D721Med (cell line): ENCODE measurements around the gene ATOX1.

Experiments used
- DNase-seq: peaks from one replicate; pipeline ENCODE4 v3.0.0; 2011; ENCODE audit warnings: low spot score; ENCODE audit not compliant: insufficient read length
- FAIRE-seq: peaks from 2 replicates; lab custom pipeline; 2011; peaks lifted over from hg19 to GRCh38; lab: Jason Lieb, UNC
- TF ChIP-seq, protein P1 (sequence below): IDR thresholded peaks from 2 replicates; pipeline ENCODE4 v1.5.1; 2012; ENCODE audit warnings: mild to moderate bottlenecking, control low read depth; ENCODE audit not compliant: insufficient read depth; ENCODE audit errors: missing control alignments

ATOX1 gene

DNA sequence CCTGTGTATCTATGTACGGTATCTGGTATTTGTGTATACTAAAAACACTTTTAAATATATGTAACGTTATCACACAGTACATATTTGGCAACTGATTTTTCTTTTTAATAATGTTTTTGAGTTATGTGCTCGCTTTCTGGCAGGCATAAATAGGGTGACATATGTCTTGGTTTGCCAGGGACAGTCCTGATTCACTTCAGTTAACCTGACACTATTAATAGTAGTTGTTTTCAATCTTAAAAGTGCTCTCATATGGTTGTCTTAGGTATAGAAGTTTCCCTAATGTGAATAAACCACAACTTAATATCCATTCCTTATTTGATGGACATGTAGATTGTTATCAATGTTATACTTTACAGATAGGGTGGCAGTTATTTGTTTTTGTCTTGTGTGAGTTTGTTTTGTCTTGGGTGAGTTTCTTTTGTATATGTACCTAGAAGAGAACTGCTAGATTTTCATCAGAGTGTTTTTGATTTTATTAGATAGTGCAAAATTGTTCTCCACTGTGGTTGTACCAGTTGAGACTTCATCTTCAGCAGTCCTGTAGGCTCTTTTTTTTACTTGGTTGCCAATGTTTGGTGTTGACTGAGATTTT lies 21.2 kb upstream of the ATOX1 start:
- FAIRE-seq: peak; percentile 25

DNA sequence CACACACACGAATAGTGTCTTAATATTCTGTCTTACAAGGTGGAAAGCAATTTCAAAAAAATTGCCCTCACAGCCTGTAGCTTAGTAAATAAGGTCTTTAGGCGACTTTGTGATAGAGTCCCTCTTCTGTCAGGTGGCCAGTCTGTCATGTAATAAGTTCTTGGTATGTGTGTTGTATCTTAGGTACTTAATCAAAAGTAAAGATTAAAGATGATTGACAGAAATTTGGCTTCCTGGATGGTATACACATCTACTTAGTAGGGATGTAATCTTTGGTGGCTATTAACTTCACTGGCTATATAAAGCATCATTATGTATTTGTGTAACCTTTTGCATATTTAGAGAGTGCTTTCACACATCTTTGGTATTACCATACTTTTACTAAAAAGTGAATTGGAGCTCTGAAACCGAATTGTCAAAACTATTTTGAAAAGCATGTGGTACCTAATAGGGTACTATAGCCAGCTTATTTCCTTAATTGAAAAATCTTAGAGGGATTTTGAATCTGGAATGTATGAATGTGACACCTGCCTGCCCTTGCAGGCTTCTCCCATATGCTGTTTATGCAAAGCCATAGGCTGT lies 16.7 kb upstream of the ATOX1 start:
- TF ChIP-seq, protein P1, sequence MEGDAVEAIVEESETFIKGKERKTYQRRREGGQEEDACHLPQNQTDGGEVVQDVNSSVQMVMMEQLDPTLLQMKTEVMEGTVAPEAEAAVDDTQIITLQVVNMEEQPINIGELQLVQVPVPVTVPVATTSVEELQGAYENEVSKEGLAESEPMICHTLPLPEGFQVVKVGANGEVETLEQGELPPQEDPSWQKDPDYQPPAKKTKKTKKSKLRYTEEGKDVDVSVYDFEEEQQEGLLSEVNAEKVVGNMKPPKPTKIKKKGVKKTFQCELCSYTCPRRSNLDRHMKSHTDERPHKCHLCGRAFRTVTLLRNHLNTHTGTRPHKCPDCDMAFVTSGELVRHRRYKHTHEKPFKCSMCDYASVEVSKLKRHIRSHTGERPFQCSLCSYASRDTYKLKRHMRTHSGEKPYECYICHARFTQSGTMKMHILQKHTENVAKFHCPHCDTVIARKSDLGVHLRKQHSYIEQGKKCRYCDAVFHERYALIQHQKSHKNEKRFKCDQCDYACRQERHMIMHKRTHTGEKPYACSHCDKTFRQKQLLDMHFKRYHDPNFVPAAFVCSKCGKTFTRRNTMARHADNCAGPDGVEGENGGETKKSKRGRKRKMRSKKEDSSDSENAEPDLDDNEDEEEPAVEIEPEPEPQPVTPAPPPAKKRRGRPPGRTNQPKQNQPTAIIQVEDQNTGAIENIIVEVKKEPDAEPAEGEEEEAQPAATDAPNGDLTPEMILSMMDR: no peak
- FAIRE-seq (no peak), DNase-seq (no peak)

More for the DNA sequence above, 21.2 kb upstream of the ATOX1 start:
- TF ChIP-seq, protein P1: no peak
- no peak for DNase-seq

DNA sequence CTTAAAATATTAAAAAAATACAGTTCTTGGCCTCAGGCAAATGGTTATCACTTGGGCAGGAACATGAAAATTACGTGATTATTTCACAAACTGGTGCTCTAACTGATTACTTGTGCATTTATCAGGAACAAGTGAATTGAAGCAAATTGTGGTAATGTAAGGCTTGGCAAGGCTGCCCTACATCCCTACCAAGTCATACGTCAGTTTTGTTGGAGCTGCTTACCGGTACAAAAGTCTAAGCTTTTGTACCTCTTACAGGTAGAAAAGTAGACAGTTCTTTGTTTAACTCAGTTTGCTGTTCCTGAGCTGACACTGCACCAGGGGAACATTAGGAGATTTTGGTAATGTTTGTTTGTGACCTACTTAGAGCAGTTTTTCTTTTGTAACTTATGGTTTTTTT lies 15.5 kb upstream of the ATOX1 start:
- TF ChIP-seq, protein P1: no peak
- FAIRE-seq (no peak), DNase-seq (no peak)

DNA sequence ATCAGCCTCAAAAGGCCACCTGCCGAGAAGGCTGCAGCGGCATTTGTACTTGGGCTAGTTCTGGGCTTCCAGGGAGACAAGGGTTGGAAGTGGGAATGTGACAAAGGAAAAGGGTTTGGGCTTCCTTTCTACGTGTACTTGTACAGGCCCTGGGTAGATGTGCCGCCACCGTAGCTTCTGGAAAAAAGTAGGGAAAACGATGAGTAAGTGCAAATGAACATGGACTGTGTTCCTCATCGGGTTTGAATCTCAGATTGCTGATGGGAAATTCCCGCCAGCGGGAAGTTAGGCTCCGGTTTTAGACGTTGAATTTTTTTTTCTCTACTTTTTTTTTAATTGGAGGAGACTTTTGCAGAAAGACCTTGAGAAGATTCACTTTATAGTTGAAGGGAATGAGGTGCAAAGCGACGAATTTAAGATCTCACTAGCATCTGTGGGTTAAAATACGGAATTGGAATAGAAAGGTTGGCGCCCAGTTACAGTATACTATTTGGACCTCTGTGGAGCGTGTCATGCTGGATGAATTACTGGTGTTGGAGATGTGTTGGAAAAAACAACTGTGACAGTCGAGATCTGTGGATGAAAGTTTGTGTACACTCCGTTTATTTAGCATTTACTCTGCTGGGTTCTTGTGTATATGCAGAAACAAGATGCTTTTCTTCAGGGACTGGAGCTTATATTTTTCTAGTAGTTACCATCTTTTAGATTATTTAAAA lies 14.6 kb upstream of the ATOX1 start:
- no peak for DNase-seq
- no peak for FAIRE-seq
- TF ChIP-seq, protein P1: no peak

DNA sequence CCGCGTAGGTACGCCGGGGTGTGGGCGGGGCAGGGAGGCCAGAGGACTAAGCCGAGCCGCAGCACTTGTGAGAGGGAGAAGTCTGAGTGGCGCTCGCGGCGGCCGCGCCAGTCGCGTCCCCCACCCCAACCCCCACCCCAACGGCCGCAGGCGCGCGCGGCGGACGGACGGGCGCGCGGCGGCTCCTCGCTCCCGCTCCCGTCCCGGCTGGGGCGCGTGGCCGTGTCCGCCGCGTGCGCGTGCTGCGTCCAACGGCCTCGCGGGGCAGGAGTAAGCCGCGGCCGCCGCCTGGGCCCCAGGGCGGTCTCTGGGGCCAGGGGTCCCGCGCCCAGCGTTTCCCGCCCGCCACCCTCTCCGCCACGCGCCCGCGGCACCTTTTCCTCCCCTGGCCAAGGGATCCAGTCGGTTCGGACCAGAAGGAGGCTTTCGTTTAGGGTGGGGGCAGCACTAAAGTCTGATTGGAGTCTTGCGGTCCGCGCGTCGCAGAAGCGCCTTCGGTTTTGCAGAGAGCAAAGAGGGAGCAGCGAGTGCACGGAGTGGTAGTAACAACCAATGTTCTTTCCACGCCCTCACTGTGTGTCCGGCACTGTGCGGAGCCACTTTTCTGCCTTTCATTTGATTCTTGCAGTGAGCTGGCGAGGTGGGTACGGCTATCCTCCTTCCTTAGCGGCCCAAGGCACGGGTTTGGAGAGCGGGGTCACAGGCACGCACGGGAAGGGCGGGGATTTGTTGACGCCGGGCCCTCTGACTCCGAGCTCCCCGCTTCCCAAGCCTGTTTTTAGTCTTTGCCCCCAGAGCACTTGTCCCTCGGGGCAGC lies 13.8 kb upstream of the ATOX1 start:
- no peak for FAIRE-seq
- DNase-seq: no peak
- TF ChIP-seq, protein P1: no peak

DNA sequence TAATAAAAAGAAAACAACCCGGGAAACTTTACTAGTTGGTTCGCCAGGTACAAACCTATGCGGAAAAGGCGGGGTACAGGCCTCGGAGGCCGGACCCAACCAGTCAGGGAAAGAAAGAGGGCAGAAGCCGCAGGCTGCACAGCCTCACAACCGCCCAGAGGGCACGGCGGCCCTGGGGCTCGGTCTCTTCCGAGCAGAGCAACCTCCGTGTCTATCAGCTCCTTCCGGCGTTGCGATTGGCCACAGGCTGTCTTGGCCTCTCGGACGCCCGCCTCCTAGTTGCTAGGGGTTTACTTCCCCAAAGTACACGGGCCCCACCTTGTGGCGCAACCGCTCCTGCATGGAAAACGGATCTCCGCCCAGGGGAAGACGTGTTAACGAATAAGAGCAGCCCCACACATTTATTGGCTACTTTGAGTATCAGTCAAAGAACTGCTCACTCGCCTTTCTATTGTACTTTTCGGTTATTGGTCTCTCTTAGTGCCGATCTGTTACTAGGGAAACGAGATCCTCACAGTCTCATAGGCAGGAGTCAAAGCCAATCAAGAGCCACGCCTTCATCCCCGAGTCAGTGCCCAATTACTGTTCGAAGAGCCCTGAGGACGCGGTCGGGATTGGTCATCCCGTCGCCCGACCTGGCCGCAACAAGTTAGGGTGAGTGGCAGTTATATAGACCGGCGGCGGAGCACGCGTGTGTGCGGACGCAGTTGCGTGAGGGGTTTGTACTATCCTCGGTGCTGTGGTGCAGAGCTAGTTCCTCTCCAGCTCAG lies 13.0 kb upstream of the ATOX1 start, which contains the start of gene G3BP1:
TSS of gene G3BP1 (plus strand) at position 696 of the 770 bp plus-strand sequence. CDS start 14,667 bp downstream, outside the sequence.
- DNase-seq (peak; percentile 73), FAIRE-seq (peak; percentile 67)

More for the DNA sequence above, 13.0 kb upstream of the ATOX1 start, which contains the start of gene G3BP1:
- TF ChIP-seq, protein P1: peak; percentile 19
